ENCODE measurements around the gene PRKCD. TPM values are rescaled to one million over a fixed set of nuclear protein-coding genes. Genes with fewer than 3 reads are reported as not detected.

Gene PRKCD
- 9.7 and 22.9 TPM in 2 replicates for total RNA-seq (2011; cell fraction: chromatin; rRNA removed; ENCODE audit: low replicate concordance)
- total RNA-seq (2011; cell fraction: nucleolus; rRNA removed), result 11.8 and 13.8 TPM in 2 replicates
- 10.5 and 11.8 TPM in 2 replicates for total RNA-seq (2011; cell fraction: nucleoplasm; rRNA removed)
- total RNA-seq (2014; rRNA removed) (3.0 and 4.6 TPM in 2 replicates), total RNA-seq (2014; rRNA removed; fragmentation: Illumina TruSeq; extraction: Trizol) (4.2 and 4.4 TPM in 2 replicates), total RNA-seq (2015; rRNA removed; fragmentation: Illumina TruSeq; extraction: Trizol) (5.9 and 6.1 TPM in 2 replicates), total RNA-seq (2021) (15.7 and 16.0 TPM in 2 replicates), polyA plus RNA-seq (2011; rRNA removed) (15.3 and 16.0 TPM in 2 replicates), polyA plus RNA-seq (2014; fragmentation: Illumina TruSeq; extraction: Trizol) (18.8 and 19.5 TPM in 2 replicates), polyA plus RNA-seq (2014; fragmentation: Nextera tagmentation; extraction: Ambion mirVana) (1 to 10 TPM; 2.5 to 4.1 TPM), polyA plus RNA-seq (2014; rRNA removed) (14.1 and 14.3 TPM in 2 replicates), polyA minus RNA-seq (2011; rRNA and poly(A)+ RNA removed) (12.2 and 14.1 TPM in 2 replicates), Bru-seq, nascent RNA (percentile 60 among the genes with signal in this experiment), BruChase-seq, experiment 1, labeled RNA remaining after a 2-hour chase (percentile 58 among the genes with signal in this experiment), BruChase-seq, experiment 2, labeled RNA remaining after a 6-hour chase (percentile 61 among the genes with signal in this experiment)
- polyA plus RNA-seq (2011; cell fraction: cytosol; rRNA removed), result 16.0 and 19.6 TPM in 2 replicates
- 21.6 and 24.8 TPM in 2 replicates for polyA plus RNA-seq (2011; cell fraction: nucleus; rRNA removed)
- polyA plus RNA-seq (2012), result 12.8 and 15.7 TPM in 2 replicates
- polyA minus RNA-seq (2011; cell fraction: cytosol; rRNA and poly(A)+ RNA removed), result 8.0 and 9.1 TPM in 2 replicates
- polyA minus RNA-seq (2011; cell fraction: nucleus; rRNA and poly(A)+ RNA removed), result 7.3 and 9.6 TPM in 2 replicates
- long read RNA-seq, experiment 1, transcript PRKCD-201 (19 exons, 2,680 nt), result minor isoform, 20 of 72 reads
- long read RNA-seq, experiment 1, transcript PRKCD-202 (18 exons, 2,810 nt), result major isoform, 27 of 72 reads
- long read RNA-seq, experiment 1, partial matches to known transcripts, result 19 of 72 reads
- long read RNA-seq, experiment 1, other reads (novel, unspliced or antisense), result 6 of 72 reads
- long read RNA-seq, experiment 2, transcript PRKCD-202 (18 exons, 2,810 nt), result major isoform, 5 of 14 reads
- long read RNA-seq, experiment 2, partial matches to known transcripts, result 5 of 14 reads
- long read RNA-seq, experiment 2, other reads (novel, unspliced or antisense), result 2 of 14 reads
- long read RNA-seq, experiment 3, partial matches to known transcripts, result 1 of 5 reads
- long read RNA-seq, experiment 3, other reads (novel, unspliced or antisense), result 1 of 5 reads

DNA sequence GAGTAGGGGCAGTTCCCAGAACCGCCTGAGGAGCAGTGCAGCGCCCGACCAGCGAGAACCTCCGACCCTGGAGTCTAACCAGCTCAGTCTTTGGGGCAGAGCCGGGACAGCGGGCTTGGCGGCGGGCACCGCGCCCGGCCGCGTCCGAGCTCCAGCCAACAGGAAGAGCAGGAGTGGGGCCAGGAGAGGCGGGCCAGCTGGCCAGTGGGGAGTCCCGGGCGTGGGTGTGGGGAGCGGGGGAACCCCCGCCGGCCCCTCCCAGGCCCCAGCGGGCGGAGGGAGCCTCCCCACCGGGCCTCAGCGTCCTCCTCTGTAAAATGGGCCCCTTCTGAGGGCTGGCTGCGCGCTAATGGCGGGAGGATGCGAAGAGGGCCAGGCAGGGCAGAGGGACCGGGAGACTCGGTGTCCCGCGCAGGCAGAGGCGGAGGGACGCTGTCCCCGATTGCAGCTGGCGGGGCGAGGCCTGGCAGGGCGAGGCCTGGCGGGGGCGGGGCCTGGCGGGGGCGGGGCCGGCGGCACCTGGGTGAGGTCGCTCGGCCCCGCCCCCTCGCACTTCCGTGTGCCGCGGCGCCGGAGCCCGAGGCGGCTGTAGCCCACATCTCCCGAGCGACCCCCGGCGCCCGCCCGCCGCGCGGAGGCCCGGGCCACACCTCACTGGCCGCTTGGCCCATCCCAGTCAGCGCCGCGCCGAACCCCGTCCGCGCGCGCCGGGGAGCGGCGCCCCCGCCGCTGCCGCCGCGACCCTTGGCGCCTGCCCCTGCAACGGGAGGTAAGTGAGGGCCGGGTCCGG, at the start of gene PRKCD:
Gene PRKCD, plus strand, starts transcription at position 550 of the 790 bp plus-strand sequence. CDS start 17,214 bp downstream, outside the sequence.
- in situ Hi-C loops (cut with MboI) (no loop called here), intact Hi-C loops (cut with micrococcal nuclease) (no loop called here)
- Histone ChIP-seq H2AFZ (ENCODE audit: low read depth, low read length) (peak within 1 kb of the TSS; percentile 81), H3K27me3 (ENCODE audit: control insufficient read depth in 2 of 2, insufficient read depth in 2 of 2, low read length in 2 of 2) (peaks cover 0 to 14% of the 10 kb centered on the region in 2 experiments; a peak in 2 of 5 replicates), H3K9me3 (replicated peaks; ENCODE audit: control insufficient read depth, insufficient read depth, low read depth, low read length) (no peaks in the 10 kb centered on the region), H3K9ac (ENCODE audit: insufficient read depth in 1 of 2, low read depth in 2 of 2, low read length in 2 of 2) (peak within 1 kb of the TSS; percentile 74 to 94), H3K79me2 (ENCODE audit: control insufficient read depth, insufficient read depth, low read length) (peaks cover 14% of the 10 kb centered on the region), H4K20me1 (replicated peaks; ENCODE audit: control insufficient read depth, insufficient read depth, low read length) (peaks cover 6% of the 10 kb centered on the region), H3K27ac (ENCODE audit: extremely low read depth, low read depth, low read length) (peak within 1 kb of the TSS; percentile 55; the same call in 1 of the 3 replicates), H3K9me1 (ENCODE audit: control insufficient read depth, insufficient read depth, low read length) (peaks cover 4% of the 10 kb centered on the region), H3K4me2 (ENCODE audit: insufficient read depth, low read length) (peak within 1 kb of the TSS; percentile 73), H3K4me1 (replicated peaks in 1 of 2; ENCODE audit: control insufficient read depth in 2 of 2, insufficient read depth in 2 of 2, low read length in 2 of 2) (peaks cover 13 to 37% of the 10 kb centered on the region in 2 experiments; a peak in 4 of 5 replicates), H3K36me3 (ENCODE audit: control insufficient read depth, insufficient read depth, low read length) (no peaks in the 10 kb centered on the region), H3K4me3 (peak within 1 kb of the TSS; percentile 70)
- FAIRE-seq, result no peak
- BruUV-seq (replicated peaks), result no TSS peak
- ATAC-seq, result peak; percentile 83
- peak; percentile 75 to 93 (median 92) for DNase-seq (ENCODE audit: extremely low read depth in 1 of 4, low spot score in 3 of 4)
- ChIA-PET POLR2A (interaction anchor here (0.6 kb wide), 1 partner anchor 9 kb away, joined by 3 read pairs; no protein-coding TSS in a partner anchor), CTCF (ENCODE audit: low intra/inter-chr PET ratio) (interaction anchor here (0.7 kb wide), 1 partner anchor 418 kb away, joined by 5 read pairs; no protein-coding TSS in a partner anchor)
- WGBS (ENCODE audit: insufficient coverage, low coverage, missing lambda C conversion rate), result 3% methylated on average over 38 of the region's 88 CpGs
- TF ChIP-seq NFYB (IDR thresholded peaks at IDR 0.05; ENCODE audit: extremely low read depth, insufficient read length), result no peak
- no peak for TF ChIP-seq KLF6 (CRISPR knock-in tag; IDR thresholded peaks at IDR 0.05; ENCODE audit: borderline replicate concordance)
- TF ChIP-seq, protein P1, sequence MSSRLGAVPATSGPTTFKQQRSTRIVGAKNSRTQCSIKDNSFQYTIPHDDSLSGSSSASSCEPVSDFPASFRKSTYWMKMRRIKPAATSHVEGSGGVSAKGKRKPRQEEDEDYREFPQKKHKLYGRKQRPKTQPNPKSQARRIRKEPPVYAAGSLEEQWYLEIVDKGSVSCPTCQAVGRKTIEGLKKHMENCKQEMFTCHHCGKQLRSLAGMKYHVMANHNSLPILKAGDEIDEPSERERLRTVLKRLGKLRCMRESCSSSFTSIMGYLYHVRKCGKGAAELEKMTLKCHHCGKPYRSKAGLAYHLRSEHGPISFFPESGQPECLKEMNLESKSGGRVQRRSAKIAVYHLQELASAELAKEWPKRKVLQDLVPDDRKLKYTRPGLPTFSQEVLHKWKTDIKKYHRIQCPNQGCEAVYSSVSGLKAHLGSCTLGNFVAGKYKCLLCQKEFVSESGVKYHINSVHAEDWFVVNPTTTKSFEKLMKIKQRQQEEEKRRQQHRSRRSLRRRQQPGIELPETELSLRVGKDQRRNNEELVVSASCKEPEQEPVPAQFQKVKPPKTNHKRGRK (tag; IDR thresholded peaks at IDR 0.05), result no peak
- peak; percentile 61; the same call in 1 of the 2 replicates for TF ChIP-seq POLR2G (IDR thresholded peaks at IDR 0.05; ENCODE audit: low read depth, low read length)
- TF ChIP-seq, protein P2, sequence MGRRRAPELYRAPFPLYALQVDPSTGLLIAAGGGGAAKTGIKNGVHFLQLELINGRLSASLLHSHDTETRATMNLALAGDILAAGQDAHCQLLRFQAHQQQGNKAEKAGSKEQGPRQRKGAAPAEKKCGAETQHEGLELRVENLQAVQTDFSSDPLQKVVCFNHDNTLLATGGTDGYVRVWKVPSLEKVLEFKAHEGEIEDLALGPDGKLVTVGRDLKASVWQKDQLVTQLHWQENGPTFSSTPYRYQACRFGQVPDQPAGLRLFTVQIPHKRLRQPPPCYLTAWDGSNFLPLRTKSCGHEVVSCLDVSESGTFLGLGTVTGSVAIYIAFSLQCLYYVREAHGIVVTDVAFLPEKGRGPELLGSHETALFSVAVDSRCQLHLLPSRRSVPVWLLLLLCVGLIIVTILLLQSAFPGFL (CRISPR knock-in tag; IDR thresholded peaks at IDR 0.05), result no peak
- TF ChIP-seq FIP1L1 (IDR thresholded peaks at IDR 0.05; ENCODE audit: low read depth, low read length, poor library complexity, severe bottlenecking), result no peak
- peak; percentile 36; the same call in 1 of the 2 replicates for TF ChIP-seq RB1 (IDR thresholded peaks at IDR 0.05; ENCODE audit: low read depth)
- TF ChIP-seq, protein P3, sequence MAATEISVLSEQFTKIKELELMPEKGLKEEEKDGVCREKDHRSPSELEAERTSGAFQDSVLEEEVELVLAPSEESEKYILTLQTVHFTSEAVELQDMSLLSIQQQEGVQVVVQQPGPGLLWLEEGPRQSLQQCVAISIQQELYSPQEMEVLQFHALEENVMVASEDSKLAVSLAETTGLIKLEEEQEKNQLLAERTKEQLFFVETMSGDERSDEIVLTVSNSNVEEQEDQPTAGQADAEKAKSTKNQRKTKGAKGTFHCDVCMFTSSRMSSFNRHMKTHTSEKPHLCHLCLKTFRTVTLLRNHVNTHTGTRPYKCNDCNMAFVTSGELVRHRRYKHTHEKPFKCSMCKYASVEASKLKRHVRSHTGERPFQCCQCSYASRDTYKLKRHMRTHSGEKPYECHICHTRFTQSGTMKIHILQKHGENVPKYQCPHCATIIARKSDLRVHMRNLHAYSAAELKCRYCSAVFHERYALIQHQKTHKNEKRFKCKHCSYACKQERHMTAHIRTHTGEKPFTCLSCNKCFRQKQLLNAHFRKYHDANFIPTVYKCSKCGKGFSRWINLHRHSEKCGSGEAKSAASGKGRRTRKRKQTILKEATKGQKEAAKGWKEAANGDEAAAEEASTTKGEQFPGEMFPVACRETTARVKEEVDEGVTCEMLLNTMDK (IDR thresholded peaks at IDR 0.05; ENCODE audit: borderline replicate concordance, insufficient read depth, low read depth, low read length, poor library complexity, severe bottlenecking), result no peak
